CD14-positive monocyte (primary cell): Measurements from ENCODE around the gene GAL. TPM values are rescaled to one million over a fixed set of nuclear protein-coding genes. Genes with fewer than 3 reads are reported as not detected.

Source experiments
- DNase-seq, 3 donors: peaks; one replicate each; pipeline ENCODE4 v3.0.0-alpha.2; 2011 to 2022
- H2AFZ ChIP-seq: 2 replicates; pipeline ENCODE4 v1.6.0; 2012; ENCODE audit warnings: mild to moderate bottlenecking, low read depth, low read length, inconsistent platforms; ENCODE audit not compliant: insufficient read depth, poor library complexity, severe bottlenecking
- H3K27ac ChIP-seq, 2 donors: 1 replicate in 1 of 2; 2 replicates in 1 of 2; pipeline ENCODE4 v1.5.1; 2012 to 2013; ENCODE audit warnings: low read length in 2 of 2, control low read depth in 1 of 2, inconsistent platforms in 1 of 2, low read depth in 1 of 2, mild to moderate bottlenecking in 1 of 2
- H3K27me3 ChIP-seq, 2 donors: one replicate each; pipeline versions ENCODE4 v1.6.0 to v1.6.1; 2011 to 2013; ENCODE audit warnings: low read length in 2 of 2; ENCODE audit not compliant: control insufficient read depth in 2 of 2, insufficient read depth in 2 of 2
- H3K36me3 ChIP-seq, 2 donors: replicated peaks in 1 of 2; 1 replicate in 1 of 2; 2 replicates in 1 of 2; pipeline versions ENCODE4 v1.5.1 to v1.6.1; 2012 to 2013; ENCODE audit warnings: low read length in 2 of 2, control low read depth in 1 of 2, inconsistent platforms in 1 of 2, mild to moderate bottlenecking in 1 of 2; ENCODE audit not compliant: insufficient read depth in 2 of 2, control insufficient read depth in 1 of 2
- H3K4me1 ChIP-seq, 2 donors: 1 replicate in 1 of 2; 2 replicates in 1 of 2; pipeline versions ENCODE4 v1.5.1 to v1.6.1; 2012 to 2013; ENCODE audit warnings: low read length in 2 of 2, control low read depth in 1 of 2, inconsistent platforms in 1 of 2, mild to moderate bottlenecking in 1 of 2, moderate library complexity in 1 of 2; ENCODE audit not compliant: insufficient read depth in 2 of 2, control insufficient read depth in 1 of 2
- H3K4me2 ChIP-seq: replicated peaks from 2 replicates; pipeline ENCODE3; 2012; ENCODE audit warnings: low read length, moderate library complexity, mild to moderate bottlenecking; ENCODE audit not compliant: poor library complexity, severe bottlenecking; ENCODE audit errors: extremely low read depth
- H3K4me3 ChIP-seq, 3 experiments: fragments of 200-600 bp in 1 of 3; sonication (generic) in 1 of 3; replicated peaks in 1 of 3; 1 replicate in 2 of 3; 2 replicates in 1 of 3; pipeline ENCODE4 v1.5.1; 2011 to 2013; ENCODE audit warnings: low read length in 3 of 3, mild to moderate bottlenecking in 3 of 3, control low read depth in 2 of 3, low read depth in 2 of 3, inconsistent platforms in 1 of 3, moderate library complexity in 1 of 3
- H3K79me2 ChIP-seq: 2 replicates; pipeline ENCODE4 v1.6.0; 2012; ENCODE audit warnings: mild to moderate bottlenecking, control low read depth, inconsistent platforms, low read length, moderate library complexity; ENCODE audit not compliant: insufficient read depth
- H3K9ac ChIP-seq: 2 replicates; pipeline ENCODE4 v1.6.0; 2017; ENCODE audit warnings: low read length, mild to moderate bottlenecking; ENCODE audit not compliant: insufficient read depth, poor library complexity, severe bottlenecking
- H3K9me3 ChIP-seq, 2 donors: replicated peaks in 1 of 2; 1 replicate in 1 of 2; 2 replicates in 1 of 2; pipeline versions ENCODE4 v1.5.1 to v1.6.1; 2012 to 2013; ENCODE audit warnings: low read length in 2 of 2, control low read depth in 1 of 2; ENCODE audit not compliant: control insufficient read depth in 1 of 2, insufficient read depth in 1 of 2
- H4K20me1 ChIP-seq: 2 replicates; pipeline ENCODE4 v1.6.0; 2012; ENCODE audit warnings: mild to moderate bottlenecking, low read length, control low read depth, moderate library complexity; ENCODE audit not compliant: insufficient read depth
- H3K27ac Mint-ChIP-seq, 7 donors: one replicate each; pipeline ENCODE4 v1.8.0; 2020; ENCODE audit warnings: mild to moderate bottlenecking in 7 of 7, mixed read lengths in 7 of 7, moderate library complexity in 6 of 7, inconsistent platforms in 2 of 7
- H3K27me3 Mint-ChIP-seq, 3 donors: one replicate each; pipeline ENCODE4 v1.8.0; 2021 to 2022; ENCODE audit warnings: low read depth in 3 of 3, mild to moderate bottlenecking in 3 of 3, mixed read lengths in 3 of 3, moderate library complexity in 3 of 3, inconsistent platforms in 1 of 3
- H3K36me3 Mint-ChIP-seq, 2 donors: one replicate each; pipeline ENCODE4 v1.8.0; 2020; ENCODE audit warnings: mixed read lengths in 2 of 2, inconsistent platforms in 1 of 2, mild to moderate bottlenecking in 1 of 2
- H3K4me1 Mint-ChIP-seq: one replicate; pipeline ENCODE4 v1.8.0; 2020; ENCODE audit warnings: mild to moderate bottlenecking, mixed read lengths
- H3K4me3 Mint-ChIP-seq, 2 donors: one replicate each; pipeline ENCODE4 v1.8.0; 2020; ENCODE audit warnings: mild to moderate bottlenecking in 2 of 2, mixed read lengths in 2 of 2, moderate library complexity in 1 of 2
- H3K9me3 Mint-ChIP-seq, 7 donors: one replicate each; pipeline ENCODE4 v1.8.0; 2020 to 2022; ENCODE audit warnings: mixed read lengths in 7 of 7, mild to moderate bottlenecking in 6 of 7, moderate library complexity in 6 of 7, inconsistent platforms in 2 of 7
- CTCF ChIP-seq: fragments of 200-600 bp; IDR thresholded peaks from one replicate; pipeline ENCODE4 v1.8.0; 2022; ENCODE audit warnings: antibody characterized with exemption, mild to moderate bottlenecking
- WGBS: methylation state at CpG from one replicate; pipeline ENCODE4 v1.1.5; 2013; ENCODE audit warnings: missing lambda C conversion rate; ENCODE audit not compliant: insufficient coverage; 5-methylcytosine and 5-hydroxymethylcytosine counted together
- intact Hi-C, 2 donors: fragments of 100-400 bp; cut with micrococcal nuclease; formaldehyde crosslinking; loops; one replicate each; pipeline versions ENCODE4 v1.15.0 to v1.15.1; 2023
- polyA plus RNA-seq, 3 donors: library from polyadenylated mRNA; depleted of rRNA in 1 of 3; unstranded in 2 of 3; stranded (reverse) in 1 of 3; fragments of 300-500 nt in 2 of 3; fragments of >200 nt in 1 of 3; fragmentation: Illumina TruSeq in 2 of 3; gene quantifications; 1 replicate in 2 of 3; 2 replicates in 1 of 3; pipeline ENCODE4 v1.2.3, GENCODE V29; 2012 to 2021

GAL gene
- polyA plus RNA-seq, 3 donors, result not detected

- no peaks in the 10 kb centered on the region for H4K20me1 ChIP-seq
- H3K4me2 ChIP-seq, result no peak overlapping the region
- peaks cover 2 to 12% of the 10 kb centered on the region in 2 donors for H3K36me3 ChIP-seq
- H3K9ac ChIP-seq, result no peak overlapping the region
- Mint-ChIP-seq H3K4me1 (peaks cover 47% of the 10 kb centered on the region), H3K9me3 (no peaks in the 10 kb centered on the region), H3K27ac (peak overlapping the region in 1 of 7 donors; percentile 33), H3K36me3 (peaks cover 13 to 17% of the 10 kb centered on the region in 2 donors), H3K27me3 (no peaks in the 10 kb centered on the region), H3K4me3 (no peak overlapping the region)
- no peaks in the 10 kb centered on the region for H3K9me3 ChIP-seq
- intact Hi-C loops, result no loop called here
- peak overlapping the region in 1 of 3 experiments; percentile 39 for H3K4me3 ChIP-seq
- H3K27me3 ChIP-seq, result no peaks in the 10 kb centered on the region
- no peak overlapping the region for H2AFZ ChIP-seq
- TF ChIP-seq CTCF, result no peak
- H3K4me1 ChIP-seq, result peaks cover 39 to 41% of the 10 kb centered on the region in 2 donors
- whole genome bisulfite sequencing, result 80% methylated on average over 1 of the region's 7 CpGs
- peak overlapping the region in 1 of 2 donors; percentile 84 for H3K27ac ChIP-seq
- peak in 1 of 3 donors; percentile 49 for DNase-seq
- no peaks in the 10 kb centered on the region for H3K79me2 ChIP-seq
These were observed 49.8 kb downstream of the GAL start for GRCh38 chr11:68734111-68734510.

GRCh38 chr11:68735125-68735524, 50.8 kb downstream of the GAL start:
- Mint-ChIP-seq H3K27me3 (no peaks in the 10 kb centered on the region), H3K4me3 (peak overlapping the region; percentile 63 to 84), H3K9me3 (no peaks in the 10 kb centered on the region), H3K4me1 (peaks cover 50% of the 10 kb centered on the region), H3K27ac (peak overlapping the region; percentile 81 to 95 (median 89)), H3K36me3 (peaks cover 11 to 13% of the 10 kb centered on the region in 2 donors)
- no peaks in the 10 kb centered on the region for H3K27me3 ChIP-seq
- peaks cover 39 to 41% of the 10 kb centered on the region in 2 donors for H3K4me1 ChIP-seq
- peak overlapping the region; percentile 79 for H2AFZ ChIP-seq
- peak overlapping the region; percentile 57 for H3K4me2 ChIP-seq
- no peaks in the 10 kb centered on the region for H3K9me3 ChIP-seq
- peak overlapping the region; percentile 57 to 84 for H3K27ac ChIP-seq
- peak; percentile 15 to 51 (median 42) for DNase-seq
- TF ChIP-seq CTCF, result no peak
- intact Hi-C loops, result no loop called here
- no peaks in the 10 kb centered on the region for H4K20me1 ChIP-seq
- H3K4me3 ChIP-seq, result peak overlapping the region in 1 of 3 experiments; percentile 39
- H3K9ac ChIP-seq, result peak overlapping the region; percentile 57
- H3K79me2 ChIP-seq, result no peaks in the 10 kb centered on the region
- peaks cover 2 to 18% of the 10 kb centered on the region in 2 donors for H3K36me3 ChIP-seq
- 13% methylated on average over 4 of the region's 6 CpGs for WGBS
